Breast epithelium (tissue), 4 donors: ENCODE measurements around the gene SMAD6. TPM values are rescaled to one million over a fixed set of nuclear protein-coding genes. Genes with fewer than 3 reads are reported as not detected.

ENCODE experiments used
- DNase-seq, 2 donors: peaks; one replicate each; pipeline ENCODE4 v3.0.0-alpha.2; 2019; ENCODE audit warnings: low spot score in 2 of 2
- H3K27ac ChIP-seq, 2 donors: fragments of 200-600 bp; sonication (generic) in 1 of 2; one replicate each; pipeline ENCODE4 v1.5.1; 2016 to 2019; ENCODE audit warnings: mild to moderate bottlenecking in 1 of 2
- H3K27me3 ChIP-seq, 2 donors: fragments of 200-600 bp; sonication (generic) in 1 of 2; one replicate each; pipeline versions ENCODE4 v1.5.1 to v1.6.0; 2017 to 2019; ENCODE audit warnings: control low read depth in 1 of 2, mild to moderate bottlenecking in 1 of 2
- H3K36me3 ChIP-seq: fragments of 200-600 bp; one replicate; pipeline ENCODE4 v1.5.1; 2019
- H3K4me1 ChIP-seq, 2 donors: fragments of 200-600 bp; sonication (generic); one replicate each; pipeline ENCODE4 v1.5.1; 2016 to 2019; ENCODE audit warnings: control low read depth in 1 of 2
- H3K4me3 ChIP-seq, 3 donors: fragments of 200-600 bp; sonication (generic); 1 replicate in 2 of 3; 2 replicates in 1 of 3; pipeline ENCODE4 v1.5.1; 2016 to 2019; ENCODE audit warnings: mild to moderate bottlenecking in 3 of 3, moderate library complexity in 2 of 3
- H3K9me3 ChIP-seq, 2 donors: fragments of 200-600 bp; sonication (generic) in 1 of 2; one replicate each; pipeline ENCODE4 v1.5.1; 2016 to 2019; ENCODE audit warnings: control low read depth in 1 of 2
- CTCF ChIP-seq, 3 donors: fragments of 450-650 bp; IDR thresholded peaks; one replicate each; pipeline ENCODE4 v1.5.1; 2016 to 2017; ENCODE audit warnings: antibody characterized with exemption in 3 of 3, mild to moderate bottlenecking in 3 of 3, moderate library complexity in 3 of 3
- POLR2A ChIP-seq: fragments of 450-650 bp; IDR thresholded peaks from one replicate; pipeline ENCODE4 v1.6.1; 2016; ENCODE audit warnings: antibody characterized with exemption, mild to moderate bottlenecking, moderate library complexity
- POLR2AphosphoS5 ChIP-seq, 3 donors: sonication (generic); formaldehyde crosslinking; IDR thresholded peaks; one replicate each; pipeline ENCODE4 v1.6.1; 2017; ENCODE audit warnings: antibody characterized with exemption in 3 of 3
- intact Hi-C: fragments of 100-400 bp; cut with DNase I; formaldehyde crosslinking; loops from one replicate; pipeline ENCODE4 v1.15.1; 2023; ENCODE audit warnings: low total_unique reads
- total RNA-seq, 3 donors: library from RNA; depleted of rRNA; stranded (reverse); fragments of >200 nt; gene quantifications; one replicate each; pipeline ENCODE4 v1.1.0, GENCODE V29; 2016

The SMAD6 gene
- total RNA-seq, 3 donors from 2014 or later: 7.6 to 22.6 (median 13.4) TPM

GRCh38 chr15:66691727-66692126 lies 10.3 kb upstream of the SMAD6 start:
- TF ChIP-seq POLR2AphosphoS5 (IDR thresholded peaks at IDR 0.05) (no peak), CTCF (IDR thresholded peaks at IDR 0.05) (no peak), POLR2A (no peak)
- Histone ChIP-seq H3K27me3 (no peaks in the 10 kb centered on the region), H3K9me3 (no peaks in the 10 kb centered on the region), H3K27ac (no peak overlapping the region), H3K36me3 (no peaks in the 10 kb centered on the region), H3K4me1 (no peaks in the 10 kb centered on the region), H3K4me3 (no peak overlapping the region)
- intact Hi-C loops: no loop called here
- DNase-seq: no peak

GRCh38 chr15:66692391-66692790 lies 9.6 kb upstream of the SMAD6 start:
- Histone ChIP-seq H3K27me3 (no peaks in the 10 kb centered on the region), H3K27ac (no peak overlapping the region), H3K4me1 (no peaks in the 10 kb centered on the region), H3K4me3 (no peak overlapping the region), H3K36me3 (no peaks in the 10 kb centered on the region), H3K9me3 (no peaks in the 10 kb centered on the region)
- DNase-seq: no peak
- TF ChIP-seq POLR2AphosphoS5 (IDR thresholded peaks at IDR 0.05) (no peak), POLR2A (no peak), CTCF (IDR thresholded peaks at IDR 0.05) (no peak)
- intact Hi-C loops: no loop called here

- Histone ChIP-seq H3K27me3 (no peaks in the 10 kb centered on the region), H3K9me3 (no peaks in the 10 kb centered on the region), H3K4me3 (no peak overlapping the region), H3K4me1 (no peaks in the 10 kb centered on the region), H3K36me3 (no peaks in the 10 kb centered on the region), H3K27ac (no peak overlapping the region)
- intact Hi-C loops: no loop called here
- DNase-seq: no peak
- no peak for TF ChIP-seq POLR2AphosphoS5 (IDR thresholded peaks at IDR 0.05)
- TF ChIP-seq POLR2A: no peak
- no peak for TF ChIP-seq CTCF (IDR thresholded peaks at IDR 0.05)
These were observed 9.0 kb upstream of the SMAD6 start for GRCh38 chr15:66692808-66693596.

- no peaks in the 10 kb centered on the region for H3K9me3 ChIP-seq
- no peaks in the 10 kb centered on the region for H3K27me3 ChIP-seq
- H3K36me3 ChIP-seq: no peaks in the 10 kb centered on the region
- TF ChIP-seq POLR2A (no peak), POLR2AphosphoS5 (IDR thresholded peaks at IDR 0.05) (no peak), CTCF (IDR thresholded peaks at IDR 0.05) (no peak)
- intact Hi-C loops: no loop called here
- H3K4me1 ChIP-seq: no peaks in the 10 kb centered on the region
- no peak overlapping the region for H3K27ac ChIP-seq
- DNase-seq: no peak
- H3K4me3 ChIP-seq: no peak overlapping the region
These were observed 5.3 kb upstream of the SMAD6 start for GRCh38 chr15:66696770-66697169.

- Histone ChIP-seq H3K36me3 (no peaks in the 10 kb centered on the region), H3K9me3 (no peaks in the 10 kb centered on the region), H3K4me3 (no peak overlapping the region), H3K27ac (peak overlapping the region in 1 of 2 donors; percentile 33), H3K27me3 (no peaks in the 10 kb centered on the region), H3K4me1 (peaks cover 0 to 7% of the 10 kb centered on the region in 2 donors)
- intact Hi-C loops: no loop called here
- TF ChIP-seq CTCF (IDR thresholded peaks at IDR 0.05) (peak in 2 of 3 donors; percentile 45 to 56), POLR2AphosphoS5 (IDR thresholded peaks at IDR 0.05) (no peak)
- DNase-seq: peak in 1 of 2 donors; percentile 72
These were observed 3.6 kb upstream of the SMAD6 start for GRCh38 chr15:66698318-66698961.
